Fibroblast of skin of abdomen (primary cell): ENCODE measurements around the gene GPR17.
A peak's percentile ranks its signal among the peaks of the same experiment; 100 is the strongest.

Source experiments
- DNase-seq: peaks from one replicate; pipeline ENCODE4 v3.0.0-alpha.2; 2013

The GPR17 gene

GRCh38 chr2:127641846-127642507 lies 4.0 kb upstream of the GPR17 start:
- no peak for DNase-seq

- DNase-seq, result no peak
Measured at GRCh38 chr2:127642706-127643438, 3.1 kb upstream of the GPR17 start.

- no peak for DNase-seq
Measured at GRCh38 chr2:127643439-127644065, 2.4 kb upstream of the GPR17 start.

- DNase-seq, result no peak
Measured at GRCh38 chr2:127644066-127645025, 1.6 kb upstream of the GPR17 start.

DNA sequence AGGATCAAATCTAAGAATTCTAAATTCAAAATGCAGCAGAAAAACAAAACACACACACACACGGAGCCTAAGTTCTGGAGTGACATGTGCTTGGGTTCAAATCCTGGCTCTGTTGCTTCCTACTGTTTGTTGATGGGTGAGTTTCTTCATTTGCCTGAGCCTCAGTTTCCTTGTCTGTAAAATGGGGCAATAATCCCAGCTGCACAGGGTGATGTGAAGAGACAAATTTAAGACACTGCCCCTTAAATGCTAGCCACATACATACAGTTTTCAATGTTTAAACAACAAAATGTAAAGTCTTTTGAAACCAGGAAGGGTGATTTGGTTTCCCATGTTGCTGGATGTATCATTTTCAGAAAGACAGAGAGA lies 943 bp upstream of the GPR17 start:
- no peak for DNase-seq

GRCh38 chr2:127646487-127647241 lies 711 bp downstream of the GPR17 start:
- DNase-seq, result no peak

- DNase-seq, result no peak
Measured at GRCh38 chr2:127647242-127648190, 1.6 kb downstream of the GPR17 start.

- DNase-seq, result no peak
Measured at GRCh38 chr2:127648321-127648720, 2.4 kb downstream of the GPR17 start.

DNA sequence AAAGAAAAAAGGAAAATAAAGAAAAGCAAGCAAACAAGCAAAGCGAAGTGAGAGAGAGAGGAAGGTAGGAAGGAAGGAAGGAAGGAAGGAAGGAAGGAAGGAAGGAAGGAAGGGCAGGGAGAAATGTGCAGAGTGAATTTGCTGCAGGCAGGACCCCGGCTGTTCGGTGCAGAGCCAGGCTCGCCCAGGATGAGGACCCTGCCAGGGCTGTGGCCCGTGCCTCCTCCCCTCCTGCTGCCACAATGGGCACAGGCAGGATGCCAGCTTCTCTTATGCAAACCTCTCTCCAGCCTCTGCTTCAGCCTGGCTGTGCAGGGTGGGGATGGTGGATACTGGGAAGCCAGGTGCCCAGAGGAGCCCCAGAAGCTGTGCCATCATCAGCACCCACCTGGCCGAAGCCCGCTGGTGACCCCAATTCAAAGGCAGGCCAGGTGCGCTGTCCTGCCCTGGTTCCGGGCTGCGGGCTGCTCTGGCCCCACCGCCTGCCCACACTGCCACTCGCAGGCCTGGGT lies 3.2 kb downstream of the GPR17 start:
- DNase-seq, result no peak

DNA sequence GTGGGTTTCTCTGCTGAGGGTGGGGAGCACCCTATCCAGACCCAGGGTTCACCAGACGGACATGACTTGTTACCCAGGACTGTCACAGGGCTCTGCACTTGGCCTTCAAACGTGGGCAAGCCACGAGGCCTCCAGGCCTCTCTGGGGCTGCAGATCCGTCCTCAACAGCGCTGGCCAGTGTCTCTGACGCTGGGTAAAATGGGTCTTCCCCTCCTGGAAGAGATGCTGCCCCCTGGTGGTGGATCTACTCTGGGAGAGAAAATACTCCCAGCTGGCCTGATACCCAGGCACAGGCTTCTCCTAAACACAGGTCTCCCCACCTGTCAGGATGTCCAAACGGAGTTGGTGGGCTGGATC lies 3.7 kb downstream of the GPR17 start:
- DNase-seq, result peak; percentile 77

- no peak for DNase-seq
Measured at GRCh38 chr2:127650041-127650784, 4.3 kb downstream of the GPR17 start.

GRCh38 chr2:127650785-127651380 lies 4.9 kb downstream of the GPR17 start:
- no peak for DNase-seq

DNA sequence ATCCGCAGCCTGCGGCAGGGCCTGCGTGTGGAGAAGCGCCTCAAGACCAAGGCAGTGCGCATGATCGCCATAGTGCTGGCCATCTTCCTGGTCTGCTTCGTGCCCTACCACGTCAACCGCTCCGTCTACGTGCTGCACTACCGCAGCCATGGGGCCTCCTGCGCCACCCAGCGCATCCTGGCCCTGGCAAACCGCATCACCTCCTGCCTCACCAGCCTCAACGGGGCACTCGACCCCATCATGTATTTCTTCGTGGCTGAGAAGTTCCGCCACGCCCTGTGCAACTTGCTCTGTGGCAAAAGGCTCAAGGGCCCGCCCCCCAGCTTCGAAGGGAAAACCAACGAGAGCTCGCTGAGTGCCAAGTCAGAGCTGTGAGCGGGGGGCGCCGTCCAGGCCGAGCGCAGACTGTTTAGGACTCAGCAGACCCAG lies 5.4 kb downstream of the GPR17 start:
- no peak for DNase-seq

DNA sequence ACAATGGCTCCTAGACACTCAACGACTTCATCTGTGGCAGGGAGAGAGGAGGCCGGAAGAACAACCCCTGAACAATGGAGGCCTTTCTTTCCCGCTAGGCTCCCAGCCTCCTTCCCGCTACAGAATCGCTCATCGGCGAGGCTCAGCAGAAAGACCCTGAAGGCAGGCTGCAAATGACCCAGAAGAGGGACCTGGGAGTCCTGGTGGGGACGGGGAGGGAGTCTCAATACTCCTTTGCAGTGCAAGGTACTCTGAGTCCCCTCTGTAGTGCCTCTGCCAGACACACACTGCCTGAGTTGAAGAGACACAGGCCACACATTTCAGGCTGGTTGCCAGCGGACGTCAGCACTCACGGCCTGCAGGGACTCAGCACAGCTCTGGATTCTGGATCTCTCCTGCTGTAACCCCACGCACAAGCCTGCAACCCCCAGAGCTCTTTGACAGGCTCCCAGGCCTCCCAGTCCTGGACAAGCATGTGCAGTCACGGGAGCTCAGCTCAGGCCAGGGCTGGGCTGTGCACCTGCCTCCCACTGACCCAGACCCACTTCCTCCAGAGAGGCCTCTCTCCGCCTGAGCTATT lies 6.1 kb downstream of the GPR17 start:
- DNase-seq, result no peak

DNA sequence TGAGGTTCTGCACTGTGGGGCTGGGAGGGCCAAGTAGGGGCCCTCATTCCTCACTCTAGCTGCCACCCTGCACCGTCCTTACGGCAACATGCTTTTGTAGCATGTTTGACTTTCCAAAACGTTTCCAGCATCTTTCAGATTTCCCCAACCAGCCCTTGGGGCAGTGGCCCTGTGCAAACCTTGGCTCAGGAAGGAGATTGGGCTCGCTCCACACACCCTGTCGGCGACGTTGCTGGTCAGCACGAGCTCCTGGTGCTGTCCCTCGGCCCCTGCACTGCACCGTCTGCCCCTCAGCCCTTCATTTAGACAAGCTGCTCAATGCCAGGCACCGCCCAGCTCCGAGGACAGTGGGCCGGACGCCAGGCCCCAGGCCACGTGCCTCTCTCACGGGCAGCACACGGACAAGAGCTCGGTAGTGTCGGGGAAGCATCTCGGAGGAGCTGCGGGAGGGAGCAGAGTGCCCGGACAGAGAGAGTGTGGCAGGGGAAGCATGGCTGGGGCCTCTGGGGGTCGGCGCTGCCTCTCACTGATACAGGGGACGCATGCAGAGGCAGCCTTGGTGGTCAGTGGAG lies 6.9 kb downstream of the GPR17 start:
- DNase-seq, result no peak

DNA sequence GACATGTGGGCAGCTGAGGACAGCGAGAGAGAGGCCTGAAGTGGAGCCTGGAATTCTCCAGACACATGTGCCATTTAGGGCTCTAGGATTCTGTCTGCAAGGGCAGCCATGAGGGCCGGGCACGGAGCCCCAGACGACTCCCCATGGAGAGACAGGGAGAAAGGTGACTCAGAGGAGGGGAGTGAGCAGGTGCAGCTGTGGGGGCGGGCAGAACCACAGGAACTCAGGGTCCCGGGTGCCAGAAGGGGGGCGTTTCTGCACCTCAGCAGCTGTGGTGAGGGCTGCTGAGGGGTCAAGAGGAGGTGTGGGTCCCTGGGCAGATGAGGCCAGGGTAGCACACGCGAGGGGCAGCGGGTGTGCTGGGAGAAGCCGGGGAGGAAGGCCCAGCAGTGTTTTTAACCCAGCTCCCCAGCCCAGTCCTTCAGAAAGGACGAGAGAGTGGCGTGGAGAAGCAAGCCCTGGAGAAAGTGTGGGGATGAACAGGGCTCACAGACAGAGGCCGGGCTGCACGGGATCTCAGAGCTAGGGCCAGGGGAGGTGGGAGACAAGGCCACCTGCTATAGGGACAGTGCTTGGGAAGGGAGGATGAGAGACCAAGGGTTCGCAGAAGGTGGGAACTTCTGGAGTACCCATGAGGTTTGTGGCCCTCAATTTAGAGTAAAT lies 7.6 kb downstream of the GPR17 start:
- no peak for DNase-seq

GRCh38 chr2:127654084-127654837 lies 8.3 kb downstream of the GPR17 start:
- no peak for DNase-seq

DNA sequence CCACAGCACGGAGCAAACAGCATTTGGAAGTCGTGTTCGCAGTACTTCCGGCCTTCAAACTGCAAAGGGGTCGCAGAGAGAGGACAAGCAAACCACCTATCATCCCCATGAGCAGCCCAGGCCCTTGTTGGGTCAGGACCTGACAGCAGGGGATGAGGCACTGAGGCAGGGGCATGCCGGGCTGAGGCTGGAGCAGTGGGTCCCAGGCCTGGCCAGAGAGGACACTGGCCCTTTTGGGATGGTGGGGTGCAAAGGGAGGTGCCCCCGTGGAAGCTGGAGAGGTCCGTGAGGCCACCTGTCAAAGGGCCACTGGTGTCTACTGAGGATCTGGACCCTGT lies 8.9 kb downstream of the GPR17 start:
- DNase-seq, result no peak
